Central memory CD8-positive, alpha-beta T cell (primary cell): ENCODE results near the gene SYT8.

Source experiments
- ATAC-seq: fragments of 150-1000 bp; cut with Tn5 transposase; replicated peaks from 2 replicates; pipeline ENCODE4 v1.10.0; 2022; ENCODE audit warnings: mild to moderate bottlenecking, moderate FRiP score, moderate number of reproducible peaks; ENCODE audit not compliant: poor library complexity, severe bottlenecking; ENCODE audit errors: extremely low read depth
- DNase-seq, 2 donors: peaks; one replicate each; pipeline ENCODE4 v3.0.0; 2021; ENCODE audit warnings: low spot score in 2 of 2
- H3K27ac Mint-ChIP-seq: one replicate; pipeline ENCODE4 v1.8.0; 2022; ENCODE audit warnings: low read depth, mild to moderate bottlenecking, moderate library complexity, mixed read lengths
- H3K27me3 Mint-ChIP-seq: one replicate; pipeline ENCODE4 v1.8.0; 2022; ENCODE audit warnings: mixed read lengths
- H3K36me3 Mint-ChIP-seq: one replicate; pipeline ENCODE4 v1.8.0; 2022; ENCODE audit warnings: mild to moderate bottlenecking, moderate library complexity, mixed read lengths; ENCODE audit not compliant: insufficient read depth
- H3K4me1 Mint-ChIP-seq: one replicate; pipeline ENCODE4 v1.8.0; 2022; ENCODE audit warnings: mixed read lengths
- H3K4me3 Mint-ChIP-seq: one replicate; pipeline ENCODE4 v1.8.0; 2022; ENCODE audit warnings: mild to moderate bottlenecking, moderate library complexity, mixed read lengths
- H3K9me3 Mint-ChIP-seq: one replicate; pipeline ENCODE4 v1.8.0; 2022; ENCODE audit warnings: mixed read lengths

The SYT8 gene

GRCh38 chr11:1839204-1839923 lies 4.6 kb downstream of the SYT8 start:
- H3K27me3 Mint-ChIP-seq: no peaks in the 10 kb centered on the region
- H3K27ac Mint-ChIP-seq: peak overlapping the region; percentile 44
- peaks cover 2% of the 10 kb centered on the region for H3K36me3 Mint-ChIP-seq

GRCh38 chr11:1839924-1840779 lies 5.4 kb downstream of the SYT8 start:
- Mint-ChIP-seq H3K36me3 (peaks cover 2% of the 10 kb centered on the region), H3K27me3 (no peaks in the 10 kb centered on the region), H3K9me3 (no peaks in the 10 kb centered on the region), H3K27ac (peak overlapping the region; percentile 44), H3K4me1 (peaks cover 33% of the 10 kb centered on the region), H3K4me3 (no peak overlapping the region)
- ATAC-seq: no peak
- no peak for DNase-seq

More at GRCh38 chr11:1839204-1839923, 4.6 kb downstream of the SYT8 start:
- Mint-ChIP-seq H3K4me3 (no peak overlapping the region), H3K4me1 (peaks cover 25% of the 10 kb centered on the region), H3K9me3 (no peaks in the 10 kb centered on the region)
- ATAC-seq: no peak
- DNase-seq: no peak

- H3K36me3 Mint-ChIP-seq: peaks cover 2% of the 10 kb centered on the region
- ATAC-seq (no peak), DNase-seq (no peak)
- no peak overlapping the region for H3K4me3 Mint-ChIP-seq
- no peaks in the 10 kb centered on the region for H3K9me3 Mint-ChIP-seq
- no peak overlapping the region for H3K27ac Mint-ChIP-seq
- peaks cover 40% of the 10 kb centered on the region for H3K4me1 Mint-ChIP-seq
- no peaks in the 10 kb centered on the region for H3K27me3 Mint-ChIP-seq
Measured at GRCh38 chr11:1840780-1841480, 6.1 kb downstream of the SYT8 start.

- Mint-ChIP-seq H3K27me3 (no peaks in the 10 kb centered on the region), H3K4me1 (peaks cover 45% of the 10 kb centered on the region), H3K36me3 (peaks cover 1% of the 10 kb centered on the region), H3K4me3 (no peak overlapping the region), H3K9me3 (no peaks in the 10 kb centered on the region), H3K27ac (no peak overlapping the region)
- no peak for ATAC-seq
- no peak for DNase-seq
Measured at GRCh38 chr11:1841511-1842148, 6.8 kb downstream of the SYT8 start.

- Mint-ChIP-seq H3K27me3 (no peaks in the 10 kb centered on the region), H3K9me3 (no peaks in the 10 kb centered on the region), H3K4me1 (peaks cover 52% of the 10 kb centered on the region), H3K4me3 (peak overlapping the region; percentile 76), H3K27ac (no peak overlapping the region), H3K36me3 (peaks cover 1% of the 10 kb centered on the region)
- ATAC-seq (no peak), DNase-seq (no peak)
Measured at GRCh38 chr11:1842149-1843097, 7.6 kb downstream of the SYT8 start.

GRCh38 chr11:1843098-1843473 lies 8.3 kb downstream of the SYT8 start:
- DNase-seq: no peak
- Mint-ChIP-seq H3K27me3 (no peaks in the 10 kb centered on the region), H3K36me3 (peaks cover 1% of the 10 kb centered on the region), H3K27ac (peak overlapping the region; percentile 97), H3K9me3 (no peaks in the 10 kb centered on the region), H3K4me1 (peaks cover 56% of the 10 kb centered on the region), H3K4me3 (peak overlapping the region; percentile 76)
- ATAC-seq: no peak

- Mint-ChIP-seq H3K36me3 (peaks cover 1% of the 10 kb centered on the region), H3K27ac (peak overlapping the region; percentile 97), H3K4me3 (peak overlapping the region; percentile 76), H3K27me3 (no peaks in the 10 kb centered on the region), H3K4me1 (peaks cover 58% of the 10 kb centered on the region), H3K9me3 (no peaks in the 10 kb centered on the region)
- ATAC-seq (no peak), DNase-seq (no peak)
Measured at GRCh38 chr11:1843796-1844195, 9.0 kb downstream of the SYT8 start.

GRCh38 chr11:1844221-1845094 lies 9.7 kb downstream of the SYT8 start:
- H3K36me3 Mint-ChIP-seq: peaks cover 1% of the 10 kb centered on the region
- peaks cover 63% of the 10 kb centered on the region for H3K4me1 Mint-ChIP-seq
- H3K9me3 Mint-ChIP-seq: no peaks in the 10 kb centered on the region
- peak overlapping the region; percentile 76 for H3K4me3 Mint-ChIP-seq
- H3K27me3 Mint-ChIP-seq: no peaks in the 10 kb centered on the region
- H3K27ac Mint-ChIP-seq: peak overlapping the region; percentile 97
- peak; percentile 48 for ATAC-seq
- no peak for DNase-seq

- Mint-ChIP-seq H3K4me3 (peak overlapping the region; percentile 76), H3K27ac (peak overlapping the region; percentile 97), H3K36me3 (peaks cover 1% of the 10 kb centered on the region), H3K4me1 (peaks cover 63% of the 10 kb centered on the region), H3K9me3 (no peaks in the 10 kb centered on the region), H3K27me3 (no peaks in the 10 kb centered on the region)
- no peak for DNase-seq
- ATAC-seq: no peak
Measured at GRCh38 chr11:1845095-1845429, 10.3 kb downstream of the SYT8 start.

GRCh38 chr11:1845561-1846452 lies 11.0 kb downstream of the SYT8 start:
- peak in 1 of 2 donors; percentile 36 for DNase-seq
- Mint-ChIP-seq H3K27me3 (no peaks in the 10 kb centered on the region), H3K9me3 (no peaks in the 10 kb centered on the region), H3K4me1 (peaks cover 68% of the 10 kb centered on the region), H3K4me3 (peak overlapping the region; percentile 76), H3K27ac (peak overlapping the region; percentile 97), H3K36me3 (peaks cover 1% of the 10 kb centered on the region)
- ATAC-seq: peak; percentile 73
